OCI-LY3 (cell line): ENCODE data around the gene BABAM2.

Experiments
- H2AFZ ChIP-seq: fragments of 200-600, 300-600 bp; shearing (Covaris generic); 2 replicates; pipeline ENCODE4 v1.6.0; 2014; ENCODE audit warnings: antibody characterized with exemption, low read depth, low read length
- H3K27ac ChIP-seq: fragments of 200-600, 300-600 bp; sonication (generic); 2 replicates; pipeline ENCODE4 v1.5.1; 2014; ENCODE audit warnings: mild to moderate bottlenecking, low read length, moderate library complexity, mixed read lengths
- H3K27me3 ChIP-seq: fragments of 200-600, 300-600 bp; sonication (generic); 2 replicates; pipeline ENCODE4 v1.6.1; 2014; ENCODE audit warnings: low read depth, low read length, mixed read lengths
- H3K36me3 ChIP-seq: fragments of 200-600, 300-600 bp; sonication (generic); replicated peaks from 2 replicates; pipeline ENCODE3; 2014; ENCODE audit warnings: low read depth, low read length, mixed read lengths
- H3K4me1 ChIP-seq: fragments of 300-600, 200-600 bp; sonication (generic); 2 replicates; pipeline ENCODE4 v1.6.1; 2014; ENCODE audit warnings: low read length, mixed read lengths
- H3K4me2 ChIP-seq: fragments of 200-600, 300-600 bp; sonication (generic); 2 replicates; pipeline ENCODE4 v1.6.1; 2014; ENCODE audit warnings: low read length, mixed read lengths
- H3K4me3 ChIP-seq: fragments of 300-600, 200-600 bp; sonication (generic); 2 replicates; pipeline ENCODE4 v1.5.1; 2014; ENCODE audit warnings: antibody characterized with exemption, mild to moderate bottlenecking, low read length, moderate library complexity
- H3K79me2 ChIP-seq: fragments of 300-600, 200-600 bp; shearing (Covaris generic); 2 replicates; pipeline ENCODE4 v1.6.1; 2014; ENCODE audit warnings: mild to moderate bottlenecking, low read length, mixed read lengths
- H3K9ac ChIP-seq: fragments of 300-600, 200-600 bp; shearing (Covaris generic); 2 replicates; pipeline ENCODE4 v1.6.0; 2014; ENCODE audit warnings: mild to moderate bottlenecking, low read length, moderate library complexity
- H3K9me3 ChIP-seq: fragments of 200-600, 300-600 bp; shearing (Covaris generic); 2 replicates; pipeline ENCODE4 v1.6.1; 2014; ENCODE audit warnings: low read length, mixed read lengths; ENCODE audit not compliant: insufficient read depth
- H4K20me1 ChIP-seq: fragments of 200-600, 300-600 bp; sonication (generic); 2 replicates; pipeline ENCODE4 v1.6.1; 2016; ENCODE audit warnings: low read length, mixed read lengths; ENCODE audit not compliant: insufficient read depth
- EZH2phosphoT487 ChIP-seq: fragments of 200-600 bp; shearing (Covaris generic); IDR thresholded peaks from 2 replicates; pipeline ENCODE4 v1.6.1; 2018; ENCODE audit warnings: antibody characterized with exemption, mixed run types, low read depth
- TF ChIP-seq, protein P1 (sequence below): fragments of 200-600, 300-600 bp; sonication (generic); IDR thresholded peaks from 2 replicates; pipeline ENCODE4 v1.5.1; 2014; ENCODE audit warnings: antibody characterized with exemption, low read length, low read depth

BABAM2 gene

DNA sequence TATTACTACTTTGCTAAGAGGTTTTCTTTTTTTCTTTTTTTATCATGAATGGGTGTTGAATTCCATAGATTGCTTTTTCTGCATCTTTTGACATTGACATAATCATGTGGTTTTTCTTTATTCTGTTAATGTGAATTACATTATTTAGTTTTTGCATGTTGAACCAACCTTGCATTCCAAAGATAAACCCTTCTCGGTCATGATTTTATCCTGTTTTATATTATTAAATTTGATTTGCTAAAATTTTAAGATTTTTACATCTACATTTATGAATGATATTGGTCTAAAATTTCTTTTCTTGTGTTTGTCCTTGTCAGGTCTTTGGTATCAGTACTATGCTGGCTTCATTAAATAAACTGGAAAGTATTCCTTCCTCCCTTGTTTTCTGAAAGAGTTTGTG, 414.7 kb downstream of the BABAM2 start:
- Histone ChIP-seq H3K9ac (no peak overlapping the region), H3K79me2 (no peaks in the 10 kb centered on the region), H3K27ac (no peak overlapping the region), H3K27me3 (no peaks in the 10 kb centered on the region), H2AFZ (no peak overlapping the region), H3K4me2 (no peak overlapping the region), H3K4me3 (no peak overlapping the region), H3K4me1 (no peaks in the 10 kb centered on the region), H4K20me1 (no peaks in the 10 kb centered on the region), H3K36me3 (peaks cover 6% of the 10 kb centered on the region), H3K9me3 (peaks cover 3% of the 10 kb centered on the region)
- TF ChIP-seq EZH2phosphoT487: no peak
- TF ChIP-seq, protein P1, sequence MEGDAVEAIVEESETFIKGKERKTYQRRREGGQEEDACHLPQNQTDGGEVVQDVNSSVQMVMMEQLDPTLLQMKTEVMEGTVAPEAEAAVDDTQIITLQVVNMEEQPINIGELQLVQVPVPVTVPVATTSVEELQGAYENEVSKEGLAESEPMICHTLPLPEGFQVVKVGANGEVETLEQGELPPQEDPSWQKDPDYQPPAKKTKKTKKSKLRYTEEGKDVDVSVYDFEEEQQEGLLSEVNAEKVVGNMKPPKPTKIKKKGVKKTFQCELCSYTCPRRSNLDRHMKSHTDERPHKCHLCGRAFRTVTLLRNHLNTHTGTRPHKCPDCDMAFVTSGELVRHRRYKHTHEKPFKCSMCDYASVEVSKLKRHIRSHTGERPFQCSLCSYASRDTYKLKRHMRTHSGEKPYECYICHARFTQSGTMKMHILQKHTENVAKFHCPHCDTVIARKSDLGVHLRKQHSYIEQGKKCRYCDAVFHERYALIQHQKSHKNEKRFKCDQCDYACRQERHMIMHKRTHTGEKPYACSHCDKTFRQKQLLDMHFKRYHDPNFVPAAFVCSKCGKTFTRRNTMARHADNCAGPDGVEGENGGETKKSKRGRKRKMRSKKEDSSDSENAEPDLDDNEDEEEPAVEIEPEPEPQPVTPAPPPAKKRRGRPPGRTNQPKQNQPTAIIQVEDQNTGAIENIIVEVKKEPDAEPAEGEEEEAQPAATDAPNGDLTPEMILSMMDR: no peak

DNA sequence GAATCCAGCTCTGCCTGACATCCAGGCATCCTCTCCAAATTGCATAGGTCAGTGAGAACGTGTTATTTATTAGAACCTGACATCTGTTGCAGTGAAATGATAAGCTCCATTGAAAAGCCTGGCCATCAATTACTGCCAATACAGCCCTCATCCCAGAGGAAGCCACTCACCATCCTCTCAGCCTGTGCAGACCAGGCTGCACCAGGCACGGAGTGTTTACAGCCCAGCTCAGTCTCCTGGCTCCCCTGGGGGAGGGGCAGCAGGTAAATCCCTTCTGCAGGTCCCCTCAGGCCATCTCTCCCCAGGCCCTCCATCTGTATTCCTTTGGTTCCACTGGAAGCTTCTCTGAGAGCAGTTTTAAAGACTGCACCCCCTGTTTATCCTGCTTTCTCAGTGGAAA, 419.6 kb downstream of the BABAM2 start:
- Histone ChIP-seq H3K9me3 (peaks cover 3% of the 10 kb centered on the region), H2AFZ (no peak overlapping the region), H3K4me2 (no peak overlapping the region), H3K36me3 (peaks cover 3% of the 10 kb centered on the region), H3K9ac (no peak overlapping the region), H3K27ac (no peak overlapping the region), H4K20me1 (no peaks in the 10 kb centered on the region), H3K4me3 (no peak overlapping the region), H3K79me2 (no peaks in the 10 kb centered on the region), H3K4me1 (peaks cover 11% of the 10 kb centered on the region), H3K27me3 (no peaks in the 10 kb centered on the region)
- TF ChIP-seq, protein P1: no peak
- TF ChIP-seq EZH2phosphoT487: no peak

DNA sequence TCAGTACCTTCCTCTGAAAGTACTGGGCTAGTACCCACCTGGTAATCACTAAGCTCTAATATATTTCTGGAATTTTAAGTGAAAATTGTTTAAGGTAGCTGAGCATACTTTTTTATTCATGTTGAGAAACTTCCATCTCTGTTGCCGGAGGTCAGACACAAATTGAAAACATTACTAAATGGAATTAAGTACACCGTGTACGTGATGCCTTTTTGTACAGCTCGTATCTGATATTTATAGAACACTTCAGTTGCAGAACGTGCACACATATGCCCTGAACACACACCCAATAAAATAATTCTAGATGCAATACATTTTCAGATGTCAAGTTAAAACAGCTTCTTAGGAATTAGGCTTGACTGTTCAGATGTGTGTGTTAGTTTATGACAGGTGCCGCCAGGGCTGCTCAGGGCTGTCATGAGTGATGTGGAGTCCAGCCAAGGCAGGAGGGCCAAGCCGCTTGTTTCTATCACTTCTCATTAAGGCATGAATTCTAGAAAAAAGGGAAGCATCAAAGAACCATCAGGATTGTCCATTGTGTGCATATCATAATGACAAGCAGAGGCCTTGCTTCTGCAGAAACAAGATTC, 421.2 kb downstream of the BABAM2 start:
- TF ChIP-seq, protein P1: no peak
- no peak for TF ChIP-seq EZH2phosphoT487
- Histone ChIP-seq H3K36me3 (no peaks in the 10 kb centered on the region), H3K27me3 (no peaks in the 10 kb centered on the region), H3K4me3 (no peak overlapping the region), H3K9ac (no peak overlapping the region), H3K27ac (no peak overlapping the region), H3K9me3 (no peaks in the 10 kb centered on the region), H3K4me2 (no peak overlapping the region), H3K79me2 (no peaks in the 10 kb centered on the region), H3K4me1 (peaks cover 11% of the 10 kb centered on the region), H4K20me1 (no peaks in the 10 kb centered on the region), H2AFZ (no peak overlapping the region)

DNA sequence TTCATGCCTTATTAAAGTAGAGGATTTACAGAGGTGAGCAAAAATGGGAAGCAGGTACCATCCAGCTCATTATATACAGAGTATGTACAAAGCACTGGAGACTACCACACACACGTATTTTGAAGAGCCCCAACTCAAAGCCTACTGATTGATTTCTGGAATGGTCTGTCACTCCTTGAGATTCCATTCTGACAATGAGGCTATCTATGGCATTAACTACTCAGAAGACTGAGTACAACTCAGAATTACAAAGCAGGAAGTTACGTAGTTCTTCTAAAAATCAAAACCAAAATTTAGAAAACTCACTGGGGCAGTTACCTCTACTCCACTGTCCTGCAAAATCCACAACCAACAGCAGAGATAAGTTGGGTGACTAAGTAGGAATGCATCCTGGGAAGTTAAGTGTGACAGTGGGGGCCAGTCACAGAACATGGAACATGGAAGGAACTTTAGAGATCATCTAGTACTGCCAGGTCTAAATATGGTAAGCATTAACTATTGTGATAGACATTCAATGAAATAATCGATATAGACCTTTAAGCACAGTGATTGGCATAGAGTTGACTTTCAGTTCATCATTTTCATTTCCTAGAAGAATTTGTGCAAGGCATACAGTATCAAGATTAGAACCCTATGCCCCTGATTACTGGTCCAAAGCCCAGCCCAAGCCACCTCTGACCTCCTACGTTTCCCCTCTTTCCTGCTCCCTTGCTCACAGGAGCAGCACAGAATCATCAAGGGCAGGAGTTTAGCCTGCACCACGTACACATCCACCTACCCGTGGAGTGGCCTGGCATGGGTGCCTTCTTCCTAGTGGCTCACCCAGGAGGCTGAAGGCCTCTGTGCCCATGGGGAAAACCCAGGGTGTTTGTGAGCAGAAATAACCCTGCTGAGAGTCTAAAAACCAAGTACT, 422.0 kb downstream of the BABAM2 start:
- Histone ChIP-seq H3K9me3 (no peaks in the 10 kb centered on the region), H3K4me3 (no peak overlapping the region), H3K9ac (no peak overlapping the region), H2AFZ (no peak overlapping the region), H3K4me2 (no peak overlapping the region), H3K27ac (no peak overlapping the region), H3K4me1 (peaks cover 11% of the 10 kb centered on the region), H4K20me1 (no peaks in the 10 kb centered on the region), H3K36me3 (no peaks in the 10 kb centered on the region), H3K79me2 (no peaks in the 10 kb centered on the region), H3K27me3 (no peaks in the 10 kb centered on the region)
- TF ChIP-seq, protein P1: no peak
- no peak for TF ChIP-seq EZH2phosphoT487
